Stomach (tissue), 4 donors: ENCODE measurements around the gene THADA.

Experiments
- EP300 ChIP-seq: sonication (generic); formaldehyde crosslinking; IDR thresholded peaks from one replicate; pipeline ENCODE4 v1.6.1; 2017; ENCODE audit warnings: antibody characterized with exemption
- POLR2AphosphoS5 ChIP-seq, 3 donors: sonication (generic); formaldehyde crosslinking; IDR thresholded peaks; one replicate each; pipeline ENCODE4 v1.6.1; 2016; ENCODE audit warnings: antibody characterized with exemption in 3 of 3
- TF ChIP-seq, protein P1 (sequence below), 7 experiments: fragments of 450-650 bp in 4 of 7; fragments of 200-600 bp in 3 of 7; sonication (generic) in 3 of 7; IDR thresholded peaks; one replicate each; pipeline ENCODE4 v1.5.1; 2016 to 2019; ENCODE audit warnings: antibody characterized with exemption in 7 of 7, control low read depth in 2 of 7, mild to moderate bottlenecking in 1 of 7

DNA sequence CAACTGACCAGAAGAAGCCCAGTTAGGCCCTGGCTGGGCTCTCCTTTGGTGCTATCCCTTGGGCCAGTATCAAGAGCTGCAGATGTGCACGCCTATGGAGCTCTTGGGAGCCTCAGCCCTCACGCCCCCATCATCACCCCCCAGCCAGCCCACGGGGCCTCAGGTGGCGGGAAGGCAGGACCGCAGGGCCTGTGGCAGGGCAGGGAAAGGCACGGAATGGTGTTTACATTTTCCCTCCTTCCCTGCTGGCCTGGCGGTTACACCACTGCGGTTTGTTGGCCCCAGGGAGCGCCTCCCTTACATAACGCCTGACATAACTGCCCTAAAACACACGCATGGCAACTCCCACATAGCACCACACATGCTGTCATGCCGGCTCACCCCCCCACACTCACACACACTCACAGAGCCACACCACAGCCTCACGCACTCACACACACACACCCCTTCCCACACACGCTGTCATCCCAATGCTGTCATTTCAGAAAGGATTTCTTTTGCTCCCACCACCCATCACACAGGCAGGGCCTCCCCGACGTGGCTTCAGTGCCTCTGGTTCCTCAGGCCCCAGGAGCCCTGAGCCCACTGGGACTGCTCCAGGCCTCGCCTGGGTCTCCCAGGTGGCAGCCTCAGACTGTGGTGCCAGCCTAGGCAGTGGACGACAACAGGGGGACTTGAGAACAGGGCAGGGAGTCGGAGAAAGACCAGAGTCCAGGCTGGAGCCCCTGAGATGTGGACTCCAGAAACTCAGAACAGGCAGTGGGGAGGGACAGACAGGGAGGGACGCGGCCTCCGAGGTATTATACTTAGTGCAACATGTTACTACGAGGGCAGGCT lies 385.2 kb downstream of the THADA start:
- TF ChIP-seq, protein P1, sequence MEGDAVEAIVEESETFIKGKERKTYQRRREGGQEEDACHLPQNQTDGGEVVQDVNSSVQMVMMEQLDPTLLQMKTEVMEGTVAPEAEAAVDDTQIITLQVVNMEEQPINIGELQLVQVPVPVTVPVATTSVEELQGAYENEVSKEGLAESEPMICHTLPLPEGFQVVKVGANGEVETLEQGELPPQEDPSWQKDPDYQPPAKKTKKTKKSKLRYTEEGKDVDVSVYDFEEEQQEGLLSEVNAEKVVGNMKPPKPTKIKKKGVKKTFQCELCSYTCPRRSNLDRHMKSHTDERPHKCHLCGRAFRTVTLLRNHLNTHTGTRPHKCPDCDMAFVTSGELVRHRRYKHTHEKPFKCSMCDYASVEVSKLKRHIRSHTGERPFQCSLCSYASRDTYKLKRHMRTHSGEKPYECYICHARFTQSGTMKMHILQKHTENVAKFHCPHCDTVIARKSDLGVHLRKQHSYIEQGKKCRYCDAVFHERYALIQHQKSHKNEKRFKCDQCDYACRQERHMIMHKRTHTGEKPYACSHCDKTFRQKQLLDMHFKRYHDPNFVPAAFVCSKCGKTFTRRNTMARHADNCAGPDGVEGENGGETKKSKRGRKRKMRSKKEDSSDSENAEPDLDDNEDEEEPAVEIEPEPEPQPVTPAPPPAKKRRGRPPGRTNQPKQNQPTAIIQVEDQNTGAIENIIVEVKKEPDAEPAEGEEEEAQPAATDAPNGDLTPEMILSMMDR (IDR thresholded peaks at IDR 0.05) = no peak
- no peak for TF ChIP-seq EP300
- peak in 2 of 3 donors; percentile 39 to 72 for TF ChIP-seq POLR2AphosphoS5 (IDR thresholded peaks at IDR 0.05)
